A673 (cell line): Measurements from ENCODE around the gene ENO4. TPM values are rescaled to one million over a fixed set of nuclear protein-coding genes. Genes with fewer than 3 reads are reported as not detected.

Experiments used
- BruUV-seq: library from RNA; stranded (reverse); fragments of 400-500 nt; replicated peaks from 2 replicates; lab custom pipeline; 2021; lab: Mats Ljungman, UMichigan
- CTCF ChIA-PET: fragments of 300-600 bp; sonication (Branson Sonifier 250); formaldehyde crosslinking; loops from one replicate; lab custom pipeline; 2022; ENCODE audit warnings: antibody characterized with exemption; lab: Charles Lee
- POLR2A ChIA-PET: fragments of 300-600 bp; sonication (Branson Sonifier 250); formaldehyde crosslinking; loops from one replicate; lab custom pipeline; 2022; ENCODE audit warnings: antibody characterized with exemption; ENCODE audit not compliant: low non-redundant PET; lab: Charles Lee
- DNase-seq: peaks from one replicate; pipeline ENCODE4 v3.0.0-alpha.2; 2015; ENCODE audit warnings: low spot score
- H3K27ac ChIP-seq: fragments of 200-600 bp; sonication (generic); 2 replicates; pipeline ENCODE4 v1.5.1; 2016; ENCODE audit warnings: mixed run types, low read depth, mild to moderate bottlenecking, mixed read lengths, antibody characterized with exemption, low read length; ENCODE audit not compliant: poor library complexity, severe bottlenecking
- H3K27me3 ChIP-seq: fragments of 200-600 bp; sonication (generic); replicated peaks from 2 replicates; pipeline ENCODE4 v1.6.1; 2017; ENCODE audit warnings: mixed run types, low read depth, mild to moderate bottlenecking, mixed read lengths, antibody characterized with exemption, low read length; ENCODE audit not compliant: insufficient read depth, poor library complexity
- H3K36me3 ChIP-seq: fragments of 200-600 bp; sonication (generic); 2 replicates; pipeline ENCODE4 v1.6.1; 2016; ENCODE audit warnings: mixed run types, mild to moderate bottlenecking, mixed read lengths, antibody characterized with exemption, low read length; ENCODE audit not compliant: insufficient read depth, poor library complexity, severe bottlenecking
- H3K4me1 ChIP-seq: fragments of 200-600 bp; sonication (generic); 2 replicates; pipeline ENCODE4 v1.6.1; 2017; ENCODE audit warnings: mixed run types, mild to moderate bottlenecking, mixed read lengths, antibody characterized with exemption, low read length; ENCODE audit not compliant: insufficient read depth, poor library complexity, severe bottlenecking
- H3K4me3 ChIP-seq: fragments of 200-600 bp; sonication (generic); 2 replicates; pipeline ENCODE4 v1.5.1; 2016; ENCODE audit warnings: low read depth, mixed run types, mild to moderate bottlenecking, mixed read lengths, low read length; ENCODE audit not compliant: poor library complexity, severe bottlenecking
- H3K9me3 ChIP-seq: fragments of 200-600 bp; sonication (generic); 2 replicates; pipeline ENCODE4 v1.6.1; 2016; ENCODE audit warnings: mixed run types, low read depth, mild to moderate bottlenecking, mixed read lengths, antibody characterized with exemption, low read length; ENCODE audit not compliant: poor library complexity, severe bottlenecking
- CTCF ChIP-seq: fragments of 300-800, 200-600 bp; sonication (generic); conservative IDR thresholded peaks from 2 replicates; pipeline ENCODE4 v1.5.1; 2017; ENCODE audit warnings: low read depth, mild to moderate bottlenecking, antibody characterized with exemption, low read length, moderate library complexity, mixed read lengths
- EZH2 ChIP-seq: fragments of 200-600 bp; sonication (generic); IDR thresholded peaks from 2 replicates; pipeline ENCODE4 v1.6.1; 2017; ENCODE audit warnings: borderline replicate concordance, low read depth, mild to moderate bottlenecking, mixed read lengths, antibody characterized with exemption, low read length; ENCODE audit not compliant: poor library complexity, severe bottlenecking
- intact Hi-C: fragments of 100-400 bp; cut with micrococcal nuclease; formaldehyde crosslinking; loops from one replicate; pipeline ENCODE4 v1.10.0; 2022; ENCODE audit not compliant: unreplicated experiment
- total RNA-seq: library from RNA; stranded (reverse); gene quantifications from 2 replicates; pipeline ENCODE4 v1.2.3, GENCODE V29; 2021

The ENO4 gene
- total RNA-seq, 1 experiment from 2014 or later, result 0.28 TPM

GRCh38 chr10:116892907-116893685 is 43.8 kb downstream of the ENO4 start:
- H3K27ac ChIP-seq, result peak overlapping the region; percentile 35
- POLR2A ChIA-PET, result interaction anchor here (0.7 kb wide), 2 partner anchors 53 to 440 kb away, joined by 3 read pairs; no protein-coding TSS in a partner anchor
- intact Hi-C loops, result loop anchor here (2.0 to 5.0 kb wide), 4 partner anchors 96 to 274 kb away; no protein-coding TSS in a partner anchor

GRCh38 chr10:116893686-116894037 is 44.4 kb downstream of the ENO4 start:
- Histone ChIP-seq H3K27me3 (no peaks in the 10 kb centered on the region), H3K4me1 (peaks cover 54% of the 10 kb centered on the region), H3K36me3 (no peaks in the 10 kb centered on the region), H3K9me3 (no peaks in the 10 kb centered on the region), H3K27ac (no peak overlapping the region), H3K4me3 (peak overlapping the region; percentile 2)
- ChIA-PET POLR2A (interaction anchor here (0.7 kb wide), 2 partner anchors 54 to 440 kb away, joined by 3 read pairs; no protein-coding TSS in a partner anchor), CTCF (no interaction called here)
- TF ChIP-seq EZH2, result no peak
- TF ChIP-seq CTCF, result no peak
- DNase-seq, result no peak
- BruUV-seq, result no TSS peak
- intact Hi-C loops, result loop anchor here (2.0 to 5.0 kb wide), 4 partner anchors 96 to 274 kb away; no protein-coding TSS in a partner anchor

More at GRCh38 chr10:116892907-116893685, 43.8 kb downstream of the ENO4 start:
- no peaks in the 10 kb centered on the region for H3K9me3 ChIP-seq
- no peaks in the 10 kb centered on the region for H3K36me3 ChIP-seq
- no peak for TF ChIP-seq CTCF
- no peak for TF ChIP-seq EZH2
- CTCF ChIA-PET, result no interaction called here
- H3K4me3 ChIP-seq, result peak overlapping the region; percentile 2
- BruUV-seq, result no TSS peak
- no peaks in the 10 kb centered on the region for H3K27me3 ChIP-seq
- H3K4me1 ChIP-seq, result peaks cover 57% of the 10 kb centered on the region
- DNase-seq, result peak; percentile 93

DNA sequence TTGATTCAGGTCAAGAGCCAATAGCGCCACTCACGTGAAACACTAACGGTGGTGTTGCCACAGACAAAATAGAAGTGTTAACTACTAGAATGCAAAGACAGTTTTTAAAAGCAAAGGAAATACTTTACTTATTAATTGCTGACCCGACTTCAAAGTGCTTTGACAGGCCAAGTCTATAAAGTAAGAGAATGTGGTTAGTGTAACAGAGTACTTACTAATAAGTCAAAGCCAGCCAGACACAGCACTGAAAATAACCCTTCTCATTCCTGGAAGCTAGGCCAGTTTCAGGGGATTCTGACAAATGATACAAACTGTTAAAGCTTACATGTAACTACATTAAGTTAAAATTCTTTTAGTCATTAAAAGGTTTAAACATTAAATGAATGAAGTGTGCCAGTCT is 50.3 kb downstream of the ENO4 start:
- no TSS peak for BruUV-seq
- CTCF ChIA-PET, result interaction anchor here (0.6 kb wide), 1 partner anchor 191 kb away, joined by 9 read pairs; no protein-coding TSS in a partner anchor
- H3K4me3 ChIP-seq, result no peak overlapping the region
- DNase-seq, result no peak
- H3K27me3 ChIP-seq, result no peaks in the 10 kb centered on the region
- no peak for TF ChIP-seq EZH2
- TF ChIP-seq CTCF, result no peak
- H3K4me1 ChIP-seq, result peaks cover 27% of the 10 kb centered on the region
- H3K36me3 ChIP-seq, result no peaks in the 10 kb centered on the region
- POLR2A ChIA-PET, result no interaction called here
- no peak overlapping the region for H3K27ac ChIP-seq
- intact Hi-C loops, result no loop called here
- H3K9me3 ChIP-seq, result no peaks in the 10 kb centered on the region
